IgD-negative memory B cell (primary cell): ENCODE results near the gene DGCR8. TPM values are rescaled to one million over a fixed set of nuclear protein-coding genes. Genes with fewer than 3 reads are reported as not detected.
A peak's percentile ranks its signal among the peaks of the same experiment; 100 is the strongest.

Source experiments
- H3K27ac Mint-ChIP-seq, 3 donors: one replicate each; pipeline ENCODE4 v1.8.0; 2020 to 2022; ENCODE audit warnings: mild to moderate bottlenecking in 3 of 3, mixed read lengths in 3 of 3, moderate library complexity in 1 of 3
- H3K27me3 Mint-ChIP-seq: one replicate; pipeline ENCODE4 v1.8.0; 2021; ENCODE audit warnings: mixed read lengths
- H3K36me3 Mint-ChIP-seq: one replicate; pipeline ENCODE4 v1.8.0; 2020; ENCODE audit warnings: mild to moderate bottlenecking, mixed read lengths
- H3K4me1 Mint-ChIP-seq, 3 donors: one replicate each; pipeline ENCODE4 v1.8.0; 2020 to 2022; ENCODE audit warnings: mixed read lengths in 3 of 3, mild to moderate bottlenecking in 1 of 3
- H3K4me3 Mint-ChIP-seq, 4 donors: one replicate each; pipeline ENCODE4 v1.8.0; 2020 to 2022; ENCODE audit warnings: mild to moderate bottlenecking in 4 of 4, mixed read lengths in 4 of 4, moderate library complexity in 3 of 4
- H3K9me3 Mint-ChIP-seq, 3 donors: one replicate each; pipeline ENCODE4 v1.8.0; 2020 to 2021; ENCODE audit warnings: mixed read lengths in 3 of 3, mild to moderate bottlenecking in 1 of 3
- polyA plus RNA-seq: library from polyadenylated mRNA; unstranded; fragments of 300-500 nt; fragmentation: Illumina TruSeq; gene quantifications from one replicate; pipeline ENCODE4 v1.2.3, GENCODE V29; 2021

DGCR8 gene
- polyA plus RNA-seq, 1 donor from 2014 or later = 4.8 TPM

DNA sequence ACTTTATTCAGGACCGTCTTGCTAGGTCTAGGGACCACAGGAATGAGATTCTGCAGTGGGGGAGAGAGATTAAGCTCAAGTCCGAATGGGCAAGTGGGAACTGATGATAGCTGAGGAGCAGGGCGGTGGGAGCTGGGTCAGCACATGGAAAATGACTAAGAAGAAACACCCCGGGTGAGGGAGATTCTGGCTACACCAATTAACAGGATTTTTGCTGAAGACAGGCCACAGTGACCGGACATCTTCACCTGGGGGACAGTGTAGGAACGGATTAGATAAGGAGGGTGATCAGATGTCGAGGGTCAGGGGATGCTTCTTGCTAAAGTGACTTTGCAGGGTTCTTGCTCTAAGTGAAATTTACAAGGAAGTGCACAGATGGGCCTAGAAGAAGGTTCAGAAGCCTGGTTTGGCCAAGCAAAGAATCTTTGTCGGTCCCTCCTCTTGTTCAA, 8.5 kb upstream of the DGCR8 start:
- Mint-ChIP-seq H3K4me3 (peak overlapping the region in 1 of 4 donors; percentile 43), H3K9me3 (no peaks in the 10 kb centered on the region), H3K27ac (no peak overlapping the region), H3K4me1 (no peaks in the 10 kb centered on the region), H3K36me3 (no peaks in the 10 kb centered on the region), H3K27me3 (no peaks in the 10 kb centered on the region)

DNA sequence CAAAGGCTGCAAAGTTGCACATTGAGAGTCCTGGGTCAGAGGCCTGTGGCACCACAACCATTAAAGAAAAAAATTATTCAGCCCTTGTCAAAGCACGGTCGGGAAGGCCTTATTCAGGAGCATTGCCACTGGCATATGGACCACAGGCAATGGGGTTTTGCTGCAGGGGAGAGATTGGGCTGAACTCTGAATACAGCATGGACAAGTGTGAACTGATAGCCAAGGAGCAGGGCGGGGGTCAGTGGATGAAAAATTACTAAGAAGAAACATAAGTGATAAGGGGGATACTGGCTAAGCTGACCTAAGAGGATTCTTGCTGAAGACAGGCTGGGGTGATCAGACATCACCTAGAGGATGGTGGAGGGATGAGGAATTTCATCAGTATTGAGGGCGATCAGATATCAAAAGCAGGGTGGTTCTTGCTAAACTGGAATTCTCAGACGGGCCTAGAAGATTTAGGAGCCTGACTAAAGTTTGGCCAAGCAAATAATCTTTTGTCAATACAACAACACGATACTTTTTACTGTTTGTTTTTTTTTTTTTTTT, 3.3 kb upstream of the DGCR8 start:
- H3K27me3 Mint-ChIP-seq = no peaks in the 10 kb centered on the region
- peaks cover 3 to 11% (median 3%) of the 10 kb centered on the region in 3 donors for H3K4me1 Mint-ChIP-seq
- peak overlapping the region in 2 of 3 donors; percentile 22 to 67 for H3K27ac Mint-ChIP-seq
- peak overlapping the region in 2 of 4 donors; percentile 23 to 79 for H3K4me3 Mint-ChIP-seq
- no peaks in the 10 kb centered on the region for H3K36me3 Mint-ChIP-seq
- no peaks in the 10 kb centered on the region for H3K9me3 Mint-ChIP-seq

DNA sequence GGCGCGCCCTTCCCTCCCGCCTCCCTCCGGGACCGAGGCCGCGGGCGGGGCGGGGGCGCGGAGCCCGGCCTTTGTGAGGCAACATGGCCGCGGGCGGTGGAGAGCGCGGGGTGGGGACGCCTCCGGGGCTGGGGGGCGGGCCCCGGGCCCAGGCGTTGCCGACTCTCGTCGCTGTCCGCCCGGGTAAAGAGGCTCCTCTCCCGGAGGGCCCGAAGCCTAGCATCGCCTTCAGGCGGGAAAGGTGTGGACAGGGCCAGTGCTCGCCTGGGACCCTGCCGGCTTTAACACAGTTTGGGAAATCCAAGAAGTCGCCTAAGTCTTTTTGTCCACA, 369 bp downstream of the DGCR8 start:
- no peaks in the 10 kb centered on the region for H3K9me3 Mint-ChIP-seq
- no peaks in the 10 kb centered on the region for H3K27me3 Mint-ChIP-seq
- peak overlapping the region; percentile 31 to 90 (median 32) for H3K27ac Mint-ChIP-seq
- no peaks in the 10 kb centered on the region for H3K36me3 Mint-ChIP-seq
- peaks cover 4 to 30% (median 8%) of the 10 kb centered on the region in 3 donors for H3K4me1 Mint-ChIP-seq
- H3K4me3 Mint-ChIP-seq = peak overlapping the region; percentile 81 to 92 (median 86)

DNA sequence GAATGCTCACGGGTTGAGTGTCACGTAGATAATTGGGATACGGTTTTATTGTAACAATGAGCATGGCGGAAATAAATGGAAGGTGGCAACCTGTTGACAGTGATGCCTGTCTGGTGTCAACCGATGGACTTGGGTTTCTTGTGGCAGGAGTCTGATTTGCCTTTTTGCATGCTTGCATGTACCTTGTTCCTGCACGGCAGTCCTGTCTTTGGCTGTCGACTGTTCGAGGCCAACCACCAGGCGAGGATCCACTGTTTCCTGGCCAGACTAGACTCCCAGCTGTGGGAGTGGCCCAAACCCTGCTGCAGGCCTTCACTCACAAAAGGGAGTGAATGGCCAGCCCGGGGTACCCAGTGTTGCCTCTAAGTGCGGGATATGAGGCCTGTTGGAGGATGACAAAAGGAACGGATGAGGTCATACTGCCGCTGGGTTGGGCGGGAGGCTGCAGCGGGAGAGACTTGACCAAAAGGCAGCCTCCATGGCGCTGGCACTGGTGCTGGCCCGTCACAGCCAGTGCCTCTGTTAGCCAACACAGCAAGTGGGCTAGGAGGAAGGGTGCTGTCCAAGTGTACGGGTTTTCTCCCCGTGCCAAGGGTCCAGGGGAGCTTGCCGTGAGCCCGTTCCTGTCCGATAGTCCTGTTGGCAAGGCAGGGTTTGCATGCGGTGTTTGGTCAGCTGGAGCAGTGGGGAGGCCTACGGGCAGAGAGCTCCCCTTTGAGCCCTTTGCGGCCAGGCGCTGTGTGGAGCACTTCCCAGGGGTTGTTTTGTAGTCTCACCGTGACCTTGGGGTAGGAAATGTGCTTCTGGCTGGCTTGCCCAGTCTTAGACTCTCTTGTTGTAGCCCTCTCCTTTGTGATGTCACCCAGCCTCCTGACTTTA, 974 bp downstream of the DGCR8 start:
- Mint-ChIP-seq H3K4me1 (peaks cover 4 to 30% (median 8%) of the 10 kb centered on the region in 3 donors), H3K27ac (peak overlapping the region; percentile 32 to 99 (median 90)), H3K9me3 (no peaks in the 10 kb centered on the region), H3K36me3 (no peaks in the 10 kb centered on the region), H3K4me3 (peak overlapping the region; percentile 81 to 92 (median 86)), H3K27me3 (no peaks in the 10 kb centered on the region)

DNA sequence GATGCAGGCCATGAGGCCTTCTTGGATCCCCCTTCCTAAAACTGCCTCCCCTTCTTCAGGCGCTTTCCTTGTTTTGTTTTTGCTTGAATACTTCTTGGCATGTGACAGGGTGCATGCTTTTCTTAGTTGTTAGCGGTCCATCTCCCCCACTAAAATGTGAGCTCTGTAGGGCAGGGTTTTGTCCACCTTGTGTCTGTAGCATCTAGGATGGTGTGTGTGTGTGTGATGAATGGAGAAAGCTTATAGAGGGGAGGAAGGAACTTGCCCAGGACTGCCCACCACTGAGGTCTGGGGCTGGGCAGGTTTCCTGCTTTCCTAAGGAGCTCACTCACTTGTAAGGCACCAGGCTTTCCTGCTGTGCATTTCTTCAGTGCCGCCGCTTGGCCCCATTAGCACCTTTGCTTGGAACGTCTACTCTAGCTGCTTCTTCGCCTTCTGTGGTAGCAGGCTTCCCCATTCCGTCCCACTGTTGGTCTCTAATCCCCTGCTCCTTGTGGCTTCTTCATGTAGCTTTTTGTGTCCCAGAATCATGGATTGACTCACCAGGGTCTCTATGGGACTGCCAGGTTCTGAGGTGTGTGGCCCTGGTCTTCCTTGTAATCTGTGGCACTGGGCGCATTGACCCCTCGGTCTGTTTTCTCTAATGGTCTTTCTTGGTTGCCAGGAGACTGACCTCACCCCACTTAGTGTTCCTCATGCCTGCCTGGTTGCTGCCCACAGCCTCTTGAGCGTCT, 3.3 kb downstream of the DGCR8 start:
- H3K27me3 Mint-ChIP-seq = no peaks in the 10 kb centered on the region
- peak overlapping the region in 2 of 3 donors; percentile 23 to 88 for H3K27ac Mint-ChIP-seq
- no peaks in the 10 kb centered on the region for H3K36me3 Mint-ChIP-seq
- H3K9me3 Mint-ChIP-seq = no peaks in the 10 kb centered on the region
- H3K4me3 Mint-ChIP-seq = peak overlapping the region; percentile 34 to 83 (median 46)
- H3K4me1 Mint-ChIP-seq = peaks cover 4 to 30% (median 8%) of the 10 kb centered on the region in 3 donors

DNA sequence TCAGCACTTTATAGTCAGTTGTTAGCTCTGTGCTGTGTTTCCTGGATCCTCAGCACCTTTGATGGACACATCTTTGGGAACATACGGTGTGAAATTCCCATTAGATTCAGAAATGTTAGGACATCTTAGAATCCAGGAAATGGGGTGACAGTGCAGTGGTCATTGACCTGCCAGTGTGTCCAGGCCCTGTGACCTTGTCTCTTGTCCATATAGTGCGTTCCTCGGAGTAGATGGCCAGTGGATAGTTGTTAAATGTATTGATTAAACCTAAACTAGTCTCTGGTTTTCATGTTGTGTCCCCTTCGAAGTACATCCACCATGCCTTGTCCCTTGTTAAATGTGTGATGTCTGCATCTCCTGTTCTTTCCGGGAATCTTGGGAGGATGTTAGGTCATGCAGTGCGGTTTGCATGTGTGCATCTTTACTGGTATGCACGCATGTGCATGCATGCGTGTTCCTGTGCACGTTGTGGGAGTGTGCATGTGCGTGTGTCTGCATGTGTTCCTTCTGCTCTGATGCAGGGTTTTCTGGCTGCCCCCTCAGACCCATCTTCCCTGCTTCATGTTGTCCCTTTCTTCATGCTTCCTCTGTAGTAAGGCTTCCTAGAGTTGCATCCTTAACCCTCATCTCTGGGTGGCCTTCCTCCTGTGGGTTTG, 4.0 kb downstream of the DGCR8 start:
- Mint-ChIP-seq H3K27ac (peak overlapping the region in 2 of 3 donors; percentile 23 to 39), H3K9me3 (no peaks in the 10 kb centered on the region), H3K27me3 (no peaks in the 10 kb centered on the region), H3K4me3 (peak overlapping the region in 2 of 4 donors; percentile 37 to 53), H3K36me3 (no peaks in the 10 kb centered on the region), H3K4me1 (peaks cover 4 to 30% (median 8%) of the 10 kb centered on the region in 3 donors)

DNA sequence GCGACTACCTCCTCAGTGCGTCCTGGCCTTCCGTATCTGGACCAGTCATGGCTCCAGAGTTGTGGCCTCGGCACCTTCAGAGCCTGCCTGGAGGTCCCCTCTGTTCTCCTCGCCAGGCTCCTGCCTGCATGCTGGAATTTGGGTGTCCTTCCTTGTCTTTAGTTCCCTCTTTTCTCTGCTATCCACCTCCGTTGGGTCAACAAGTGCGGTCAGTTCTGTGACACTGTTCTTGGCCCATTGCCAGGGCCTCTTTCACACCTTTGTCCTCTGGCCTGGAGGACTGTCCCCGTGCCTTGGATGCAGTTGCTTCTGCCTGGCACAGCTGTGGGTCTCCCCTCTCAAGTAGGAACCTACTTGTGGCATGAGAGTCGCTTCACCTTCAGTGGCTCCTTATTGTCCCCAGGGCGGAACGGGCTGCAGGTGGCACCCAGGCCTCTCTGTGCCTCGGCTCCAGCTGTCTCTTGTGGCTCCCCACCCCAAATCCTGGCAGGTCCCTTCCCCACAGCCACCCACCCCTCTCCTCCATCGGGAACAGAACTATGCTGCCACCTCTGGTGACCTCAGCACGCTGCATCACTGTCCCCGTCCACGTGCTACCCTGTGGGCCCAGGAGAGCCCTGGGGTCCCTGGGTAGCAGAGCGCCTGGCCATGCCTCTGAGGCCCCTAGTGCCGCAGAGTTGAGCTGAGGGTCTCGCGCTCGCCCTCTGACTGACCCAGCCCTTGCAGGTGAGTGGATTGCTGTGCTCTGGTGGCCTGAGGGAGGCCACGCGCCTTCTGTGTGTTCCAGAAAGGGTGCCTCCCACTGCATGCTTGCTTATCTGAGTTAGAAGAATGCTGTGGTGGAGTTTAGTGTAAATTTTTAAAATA, 4.7 kb downstream of the DGCR8 start:
- peak overlapping the region in 1 of 4 donors; percentile 16 for H3K4me3 Mint-ChIP-seq
- H3K36me3 Mint-ChIP-seq = peaks cover under 1% of the 10 kb centered on the region
- H3K27ac Mint-ChIP-seq = peak overlapping the region in 1 of 3 donors; percentile 39
- H3K27me3 Mint-ChIP-seq = no peaks in the 10 kb centered on the region
- H3K4me1 Mint-ChIP-seq = peaks cover 4 to 30% (median 8%) of the 10 kb centered on the region in 3 donors
- no peaks in the 10 kb centered on the region for H3K9me3 Mint-ChIP-seq

DNA sequence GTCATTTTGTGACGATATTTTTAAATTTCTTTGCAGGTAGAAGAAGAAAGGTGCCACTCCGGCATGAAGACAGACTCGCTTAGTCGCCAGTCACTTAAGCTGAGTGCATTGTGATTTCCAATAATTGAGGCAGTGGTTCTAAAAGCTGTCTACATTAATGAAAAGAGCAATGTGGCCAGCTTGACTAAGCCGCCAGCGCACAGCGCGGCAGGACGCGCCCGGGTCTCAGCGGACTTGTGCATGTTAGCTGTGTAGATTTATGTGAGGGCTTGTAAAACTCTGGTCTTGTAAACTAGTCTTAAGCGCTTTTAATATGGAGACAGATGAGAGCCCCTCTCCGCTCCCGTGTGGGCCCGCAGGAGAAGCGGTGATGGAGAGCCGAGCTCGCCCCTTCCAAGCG, 5.6 kb downstream of the DGCR8 start:
- Mint-ChIP-seq H3K4me1 (peaks cover 4 to 29% (median 8%) of the 10 kb centered on the region in 3 donors), H3K4me3 (no peak overlapping the region), H3K27ac (no peak overlapping the region), H3K9me3 (no peaks in the 10 kb centered on the region), H3K36me3 (peaks cover 3% of the 10 kb centered on the region), H3K27me3 (no peaks in the 10 kb centered on the region)

DNA sequence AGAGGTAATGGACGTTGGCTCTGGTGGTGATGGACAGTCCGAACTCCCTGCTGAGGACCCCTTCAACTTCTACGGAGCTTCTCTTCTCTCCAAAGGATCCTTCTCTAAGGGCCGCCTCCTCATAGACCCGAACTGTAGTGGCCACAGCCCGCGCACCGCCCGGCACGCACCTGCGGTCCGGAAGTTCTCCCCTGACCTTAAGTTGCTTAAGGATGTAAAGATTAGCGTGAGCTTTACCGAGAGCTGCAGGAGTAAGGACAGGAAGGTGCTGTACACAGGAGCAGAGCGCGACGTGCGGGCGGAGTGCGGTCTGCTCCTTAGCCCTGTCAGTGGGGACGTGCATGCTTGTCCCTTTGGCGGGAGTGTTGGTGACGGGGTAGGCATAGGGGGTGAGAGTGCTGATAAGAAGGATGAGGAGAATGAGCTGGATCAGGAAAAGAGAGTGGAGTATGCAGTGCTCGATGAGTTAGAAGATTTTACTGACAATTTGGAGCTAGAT, 6.1 kb downstream of the DGCR8 start:
- Mint-ChIP-seq H3K4me1 (peaks cover 4 to 24% (median 8%) of the 10 kb centered on the region in 3 donors), H3K9me3 (no peaks in the 10 kb centered on the region), H3K27ac (peak overlapping the region in 1 of 3 donors; percentile 62), H3K36me3 (peaks cover 3% of the 10 kb centered on the region), H3K4me3 (no peak overlapping the region), H3K27me3 (no peaks in the 10 kb centered on the region)

DNA sequence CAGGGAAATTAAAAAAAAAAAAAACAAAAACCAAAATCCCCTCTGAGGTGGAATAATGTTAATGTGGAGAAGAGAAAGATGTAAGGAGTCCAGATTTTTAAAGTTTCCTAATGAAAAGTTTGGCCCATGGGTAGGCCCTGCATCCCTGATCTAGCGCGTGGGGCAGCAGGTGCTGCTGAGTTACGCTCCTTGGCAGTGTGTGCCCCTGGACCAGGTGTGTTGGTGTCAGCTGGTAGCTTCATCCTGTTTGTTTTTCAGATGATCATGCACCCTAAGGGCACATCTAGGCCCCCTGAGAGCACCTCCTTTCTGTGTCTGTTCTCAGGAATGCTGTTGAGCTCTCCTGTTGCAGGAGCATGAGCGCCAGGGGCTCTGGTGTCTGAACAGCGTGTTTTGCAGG, 6.7 kb downstream of the DGCR8 start:
- Mint-ChIP-seq H3K4me3 (no peak overlapping the region), H3K9me3 (no peaks in the 10 kb centered on the region), H3K27me3 (no peaks in the 10 kb centered on the region), H3K27ac (peak overlapping the region in 1 of 3 donors; percentile 62), H3K4me1 (peaks cover under 1 to 18% (median 5%) of the 10 kb centered on the region in 3 donors), H3K36me3 (peaks cover 3% of the 10 kb centered on the region)

DNA sequence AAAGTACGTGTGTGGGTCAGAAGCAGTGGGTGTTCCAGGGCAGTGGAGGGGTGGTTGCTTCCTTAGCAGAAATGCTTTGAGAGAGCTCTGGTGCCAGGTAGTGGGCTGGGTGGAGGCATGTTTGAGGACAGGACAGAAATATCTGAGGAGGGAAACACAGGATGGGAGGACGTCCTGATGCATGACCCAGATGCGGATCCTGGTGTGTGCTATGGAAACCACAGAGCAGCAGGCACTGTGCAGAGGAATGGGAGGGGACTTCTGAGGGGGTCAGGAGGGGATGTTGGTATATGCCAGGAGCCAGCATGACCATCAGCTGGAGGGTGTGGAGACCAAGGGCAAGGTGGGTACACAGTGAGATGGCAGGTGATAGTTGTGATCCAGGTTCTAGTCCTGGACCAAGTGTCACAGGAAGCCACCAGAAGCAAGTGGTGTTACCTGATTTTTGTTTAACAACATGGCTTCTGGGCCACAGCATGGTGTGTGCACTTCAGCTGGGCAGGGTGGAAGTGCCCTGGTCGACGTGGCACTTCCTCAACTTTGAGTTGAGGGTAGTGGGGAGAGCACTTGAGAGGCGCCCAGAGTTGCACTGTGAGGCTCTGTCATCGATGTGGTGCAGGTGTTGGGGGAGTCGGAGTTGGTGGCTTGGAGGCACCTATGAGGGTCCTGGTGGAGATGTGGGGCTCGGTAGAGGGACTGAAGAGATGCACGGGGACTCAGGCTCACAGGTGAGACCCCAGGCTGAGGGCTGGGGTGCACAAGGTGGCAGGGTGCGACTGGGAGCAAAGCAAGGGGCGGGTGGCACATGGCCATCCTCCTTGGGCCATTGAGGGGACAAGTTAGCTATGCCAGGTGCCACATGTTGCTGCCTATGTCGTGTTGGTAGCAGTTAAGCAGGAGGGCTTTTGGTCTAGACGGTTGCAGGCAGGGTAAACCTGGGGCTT, 7.5 kb downstream of the DGCR8 start:
- H3K4me3 Mint-ChIP-seq = peak overlapping the region in 1 of 4 donors; percentile 82
- no peaks in the 10 kb centered on the region for H3K9me3 Mint-ChIP-seq
- peaks cover 3% of the 10 kb centered on the region for H3K36me3 Mint-ChIP-seq
- H3K27me3 Mint-ChIP-seq = no peaks in the 10 kb centered on the region
- H3K27ac Mint-ChIP-seq = peak overlapping the region in 1 of 3 donors; percentile 26
- peaks cover 0 to 18% (median 4%) of the 10 kb centered on the region in 3 donors for H3K4me1 Mint-ChIP-seq

DNA sequence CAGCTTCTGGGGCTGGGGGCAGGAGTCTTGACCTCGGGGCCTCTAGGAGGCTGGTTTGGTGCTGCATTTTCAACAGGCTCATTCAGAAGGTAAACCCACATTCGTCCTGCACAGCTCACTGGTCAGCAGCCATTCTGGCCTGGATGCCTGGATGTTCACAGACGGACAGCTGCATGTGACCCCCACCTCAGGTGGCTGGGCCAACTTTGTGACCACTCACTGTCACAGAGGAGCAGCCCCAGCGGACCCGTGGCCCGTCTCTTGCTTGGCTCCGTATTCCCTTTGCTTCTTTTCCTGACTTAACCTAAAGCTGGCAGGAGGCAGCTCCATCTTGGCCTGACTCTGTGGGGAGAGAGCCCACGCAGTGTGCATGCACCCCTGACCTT, 8.2 kb downstream of the DGCR8 start:
- H3K9me3 Mint-ChIP-seq = no peaks in the 10 kb centered on the region
- H3K27me3 Mint-ChIP-seq = no peaks in the 10 kb centered on the region
- peaks cover 0 to 11% (median 4%) of the 10 kb centered on the region in 3 donors for H3K4me1 Mint-ChIP-seq
- no peak overlapping the region for H3K27ac Mint-ChIP-seq
- no peak overlapping the region for H3K4me3 Mint-ChIP-seq
- H3K36me3 Mint-ChIP-seq = peaks cover 3% of the 10 kb centered on the region
